ENCODE data around the gene SLC15A1. TPM values are rescaled to one million over a fixed set of nuclear protein-coding genes. Genes with fewer than 3 reads are reported as not detected.
"Not testable (repeated sequence)": the region's sequence is repeated elsewhere in the genome, so short reads cannot be mapped to it uniquely, and the experiment has no call there.

SLC15A1 gene
- total RNA-seq, 6 experiments from 2014 or later: not detected

- Mint-ChIP-seq H3K9me3 (no peaks in the 10 kb centered on the region), H3K27me3 (ENCODE audit: insufficient read depth) (peaks cover 6% of the 10 kb centered on the region), H3K36me3 (ENCODE audit: low read depth) (no peaks in the 10 kb centered on the region), H3K4me1 (ENCODE audit: low read depth) (no peaks in the 10 kb centered on the region), H3K27ac (no peak overlapping the region), H3K4me3 (no peak overlapping the region)
- no peak for DNase-seq
- TF ChIP-seq CTCF (IDR thresholded peaks at IDR 0.05): no peak
These were observed 104.3 kb downstream of the SLC15A1 start for GRCh38 chr13:98648141-98648540.

- no peak overlapping the region for H3K27ac Mint-ChIP-seq
These were observed 105.4 kb downstream of the SLC15A1 start for GRCh38 chr13:98647121-98647520.

GRCh38 chr13:98643479-98643878 lies 109.0 kb downstream of the SLC15A1 start:
- Mint-ChIP-seq H3K4me1 (ENCODE audit: low read depth) (no peaks in the 10 kb centered on the region), H3K4me3 (no peak overlapping the region), H3K36me3 (ENCODE audit: low read depth) (no peaks in the 10 kb centered on the region), H3K9me3 (no peaks in the 10 kb centered on the region), H3K27me3 (ENCODE audit: insufficient read depth) (peaks cover 11% of the 10 kb centered on the region), H3K27ac (no peak overlapping the region)
- DNase-seq: no peak
- no peak for TF ChIP-seq CTCF (IDR thresholded peaks at IDR 0.05)

More at GRCh38 chr13:98647121-98647520, 105.4 kb downstream of the SLC15A1 start:
- no peak for DNase-seq
- Mint-ChIP-seq H3K4me1 (ENCODE audit: low read depth) (no peaks in the 10 kb centered on the region), H3K36me3 (ENCODE audit: low read depth) (no peaks in the 10 kb centered on the region), H3K27me3 (ENCODE audit: insufficient read depth) (peaks cover 6% of the 10 kb centered on the region), H3K9me3 (no peaks in the 10 kb centered on the region), H3K4me3 (no peak overlapping the region)
- no peak for TF ChIP-seq CTCF (IDR thresholded peaks at IDR 0.05)

- no peak overlapping the region for H3K27ac Mint-ChIP-seq
- no peak for TF ChIP-seq CTCF (IDR thresholded peaks at IDR 0.05)
- H3K27me3 Mint-ChIP-seq (ENCODE audit: insufficient read depth): peaks cover 14% of the 10 kb centered on the region
- no peak overlapping the region for H3K4me3 Mint-ChIP-seq
- DNase-seq: no peak
- H3K4me1 Mint-ChIP-seq (ENCODE audit: low read depth): no peaks in the 10 kb centered on the region
- H3K9me3 Mint-ChIP-seq: no peaks in the 10 kb centered on the region
- no peaks in the 10 kb centered on the region for H3K36me3 Mint-ChIP-seq (ENCODE audit: low read depth)
These were observed 111.4 kb downstream of the SLC15A1 start for GRCh38 chr13:98641075-98641474.

- not testable (repeated sequence) for H3K27ac Mint-ChIP-seq; H3K4me3 Mint-ChIP-seq; H3K4me1 Mint-ChIP-seq (ENCODE audit: low read depth); DNase-seq; H3K36me3 Mint-ChIP-seq (ENCODE audit: low read depth); H3K27me3 Mint-ChIP-seq (ENCODE audit: insufficient read depth); H3K9me3 Mint-ChIP-seq
These were observed 112.7 kb downstream of the SLC15A1 start for GRCh38 chr13:98639785-98640184.

GRCh38 chr13:98638352-98638751 lies 114.1 kb downstream of the SLC15A1 start:
- not testable (repeated sequence) for H3K9me3 Mint-ChIP-seq; DNase-seq; H3K27me3 Mint-ChIP-seq (ENCODE audit: insufficient read depth); H3K27ac Mint-ChIP-seq; H3K4me3 Mint-ChIP-seq; H3K36me3 Mint-ChIP-seq (ENCODE audit: low read depth); H3K4me1 Mint-ChIP-seq (ENCODE audit: low read depth)

Other genes starting within 250 kb of the SLC15A1 start
- gene STK24, start 175.6 kb downstream of the SLC15A1 start, total RNA-seq (2021; fragmentation: NEBNext Ultra II Directional; extraction: Animal tissue kit (Norgen Biotek cat#: 25700)): 10 to 100 TPM; 72.2 to 89.8 (median 80.5) TPM
- gene DOCK9, start 225.4 kb upstream of the SLC15A1 start, total RNA-seq (2021; fragmentation: NEBNext Ultra II Directional; extraction: Animal tissue kit (Norgen Biotek cat#: 25700)): 10 to 100 TPM; 21.8 to 30.5 (median 25.5) TPM